GM18951 (cell line): ENCODE measurements around the gene PPRC1.

ENCODE experiments used
- POLR2A ChIP-seq: IDR thresholded peaks from 4 replicates; pipeline ENCODE4 v1.6.1; 2011; ENCODE audit warnings: mild to moderate bottlenecking; ENCODE audit not compliant: insufficient read length, insufficient read depth; ENCODE audit errors: extremely low read depth
- in situ Hi-C: fragments of 300-500 bp; cut with MboI; formaldehyde crosslinking; loops from one replicate; pipeline ENCODE4 v1.12.0; 2022; ENCODE audit warnings: low sequenced_read_pairs, mixed read lengths, inconsistent platforms; ENCODE audit not compliant: unreplicated experiment

Gene PPRC1

GRCh38 chr10:102122450-102122849 lies 10.4 kb upstream of the PPRC1 start:
- in situ Hi-C loops, result no loop called here
- no peak for TF ChIP-seq POLR2A

- in situ Hi-C loops, result no loop called here
- TF ChIP-seq POLR2A, result no peak
Measured at GRCh38 chr10:102123223-102123622, 9.6 kb upstream of the PPRC1 start.

GRCh38 chr10:102131286-102132170 lies 1.3 kb upstream of the PPRC1 start:
- in situ Hi-C loops, result no loop called here

GRCh38 chr10:102132193-102132562 lies 662 bp upstream of the PPRC1 start:
- TF ChIP-seq POLR2A, result no peak
- in situ Hi-C loops, result no loop called here

More at GRCh38 chr10:102131286-102132170, 1.3 kb upstream of the PPRC1 start:
- TF ChIP-seq POLR2A, result no peak

GRCh38 chr10:102133373-102134195 lies 744 bp downstream of the PPRC1 start:
- in situ Hi-C loops, result no loop called here
- no peak for TF ChIP-seq POLR2A

- no peak for TF ChIP-seq POLR2A
- in situ Hi-C loops, result no loop called here
Measured at GRCh38 chr10:102134416-102134815, 1.6 kb downstream of the PPRC1 start.

GRCh38 chr10:102135956-102136526 lies 3.2 kb downstream of the PPRC1 start:
- no peak for TF ChIP-seq POLR2A
- in situ Hi-C loops, result no loop called here

GRCh38 chr10:102139281-102140110 lies 6.7 kb downstream of the PPRC1 start:
- TF ChIP-seq POLR2A, result peak; percentile 7
- in situ Hi-C loops, result no loop called here

- in situ Hi-C loops, result no loop called here
- no peak for TF ChIP-seq POLR2A
Measured at GRCh38 chr10:102140218-102140617, 7.4 kb downstream of the PPRC1 start.

- in situ Hi-C loops, result no loop called here
- TF ChIP-seq POLR2A, result no peak
Measured at GRCh38 chr10:102140913-102141540, 8.2 kb downstream of the PPRC1 start.

GRCh38 chr10:102141583-102142107 lies 8.8 kb downstream of the PPRC1 start:
- no peak for TF ChIP-seq POLR2A
- in situ Hi-C loops, result no loop called here

- in situ Hi-C loops, result no loop called here
- TF ChIP-seq POLR2A, result no peak
Measured at GRCh38 chr10:102146971-102147428, 14.2 kb downstream of the PPRC1 start.
